Colon (tissue), 2 donors: ENCODE results near the gene SPTLC2.
"Not testable (repeated sequence)": the region's sequence is repeated elsewhere in the genome, so short reads cannot be mapped to it uniquely, and the experiment has no call there.

ENCODE experiments used
- FAIRE-seq: peaks from 2 replicates; lab custom pipeline; 2012; peaks lifted over from hg19 to GRCh38; lab: Jason Lieb, UNC
- donor health status: control.
- donor health status: control.

Gene SPTLC2

DNA sequence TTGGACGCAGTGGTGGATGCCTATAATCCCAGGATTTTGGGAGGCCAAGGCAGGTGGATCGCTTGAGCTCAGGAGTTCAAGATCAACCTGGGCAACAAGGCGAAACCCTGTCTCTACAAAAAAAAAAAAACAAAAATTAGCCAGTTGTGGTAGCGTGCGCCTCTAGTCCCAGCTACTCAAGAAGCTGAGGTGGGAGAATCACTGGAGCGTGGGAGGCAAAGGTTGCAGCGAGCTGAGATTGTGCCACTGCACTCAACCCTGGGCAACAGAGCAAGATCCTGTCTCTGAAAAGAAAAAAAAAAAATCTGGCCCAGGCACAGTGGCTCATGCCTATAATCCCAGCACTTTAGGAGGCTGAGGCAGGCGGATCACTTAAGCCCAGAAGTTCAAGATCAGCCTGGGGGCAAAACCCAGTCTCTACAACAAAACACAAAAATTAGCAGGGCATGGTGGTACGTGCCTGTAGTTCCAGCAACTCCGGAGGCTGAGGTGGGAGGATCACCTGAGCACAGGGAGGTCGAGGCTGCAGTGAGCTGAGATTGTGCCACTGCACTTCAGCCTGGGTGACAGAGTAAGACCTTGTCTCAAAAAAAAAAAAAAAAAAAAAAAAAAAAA lies 27.9 kb downstream of the SPTLC2 start:
- FAIRE-seq, result not testable (repeated sequence)

DNA sequence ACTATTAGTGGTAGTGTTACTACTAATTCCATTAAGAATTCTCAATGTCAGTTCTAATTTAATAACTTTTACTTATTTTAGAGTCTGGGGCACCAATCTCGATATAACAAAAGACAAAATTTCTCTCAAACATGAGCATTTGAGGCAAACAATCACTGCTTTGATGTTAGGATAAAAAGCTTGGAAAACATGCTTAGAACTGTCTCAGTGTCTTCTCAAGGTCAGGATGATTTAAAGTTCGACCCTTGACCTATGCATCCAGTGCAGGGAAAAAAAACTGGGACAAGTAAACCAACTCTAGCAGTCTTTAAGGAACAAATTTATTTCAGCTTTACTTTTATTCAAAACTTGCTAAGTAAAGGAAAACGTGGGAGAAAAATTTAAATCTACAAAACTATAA lies 31.1 kb downstream of the SPTLC2 start:
- FAIRE-seq, result no peak

DNA sequence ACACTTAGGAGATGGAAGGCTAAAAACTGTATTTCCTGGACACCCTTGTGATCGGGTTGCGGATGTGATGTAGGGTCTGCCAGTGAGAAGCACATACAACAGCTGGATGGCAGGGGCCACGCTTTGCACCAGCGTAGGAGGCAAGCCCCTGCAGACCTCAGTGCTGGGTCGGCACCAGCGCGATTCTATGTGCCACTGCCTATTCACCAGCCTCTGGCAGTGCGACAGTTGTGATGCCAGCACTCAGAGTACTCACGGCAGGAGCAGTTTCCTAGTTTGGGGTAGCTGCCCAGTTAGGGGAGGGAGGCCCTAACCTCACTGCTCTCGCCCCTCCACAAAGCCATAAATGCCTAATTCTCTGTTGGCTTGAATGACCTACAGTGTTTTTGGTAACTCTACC lies 31.6 kb downstream of the SPTLC2 start:
- FAIRE-seq, result no peak

DNA sequence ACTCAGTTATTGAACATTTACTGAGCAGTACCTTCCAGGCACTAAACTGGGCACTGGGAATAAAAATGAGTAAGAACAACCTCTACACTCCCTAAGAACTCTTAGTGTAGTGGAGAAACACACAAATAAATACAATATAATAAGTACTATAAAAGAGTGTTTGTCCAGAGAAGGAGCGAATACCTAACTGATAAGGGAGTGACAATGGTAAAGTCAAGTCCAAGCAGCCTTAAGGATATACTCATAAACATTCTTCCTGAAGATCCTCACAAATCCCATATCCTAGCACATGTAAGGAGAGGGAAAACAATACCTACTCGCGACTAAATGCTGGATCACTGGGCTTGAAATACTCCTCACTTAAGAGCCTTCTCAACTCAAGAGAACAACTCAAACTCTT lies 32.8 kb downstream of the SPTLC2 start:
- no peak for FAIRE-seq

DNA sequence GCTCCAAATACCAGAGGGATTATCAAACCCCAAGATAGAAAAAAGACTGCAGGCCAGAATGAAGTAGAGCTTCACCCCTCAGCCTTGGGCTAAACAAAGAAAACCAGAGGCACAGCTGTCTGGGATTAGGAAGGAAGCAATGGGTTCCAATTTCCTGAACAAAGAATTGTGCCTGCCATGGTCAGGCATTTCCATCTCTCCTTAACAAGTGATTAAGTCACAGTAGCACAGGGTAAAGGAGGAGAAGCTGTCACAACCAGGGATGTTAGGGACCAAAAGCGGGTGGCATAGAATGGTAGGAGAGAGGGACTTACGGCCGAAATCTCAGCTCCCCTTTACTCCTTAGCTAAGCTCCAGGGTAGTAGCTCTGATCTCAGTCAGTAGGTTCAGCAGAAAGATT lies 33.9 kb downstream of the SPTLC2 start:
- FAIRE-seq, result no peak

DNA sequence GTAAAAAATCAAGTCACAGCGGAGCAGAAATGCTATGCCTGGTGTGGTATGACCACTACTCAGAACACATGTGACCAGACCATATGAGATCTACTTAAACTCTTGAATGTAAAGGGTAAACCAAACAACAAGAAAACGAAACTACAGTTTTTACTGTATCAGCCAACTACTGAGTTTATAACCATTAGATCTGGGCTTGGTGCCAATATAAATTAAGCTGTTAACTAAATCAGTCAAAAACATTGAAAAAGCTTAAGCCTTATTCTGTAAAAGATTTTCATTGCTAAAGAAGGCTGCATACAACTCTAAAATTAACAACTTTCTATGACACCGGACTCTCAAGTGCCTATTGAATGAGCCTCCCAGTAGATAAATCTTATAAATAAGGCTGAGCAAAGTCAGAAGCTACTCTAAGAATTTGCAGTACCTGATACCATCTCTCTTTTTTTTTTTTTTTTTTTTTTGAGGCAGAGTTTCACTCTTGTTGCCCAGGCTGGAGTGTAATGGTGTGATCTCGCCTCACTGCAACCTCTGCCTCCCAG lies 35.4 kb downstream of the SPTLC2 start:
- FAIRE-seq, result no peak

DNA sequence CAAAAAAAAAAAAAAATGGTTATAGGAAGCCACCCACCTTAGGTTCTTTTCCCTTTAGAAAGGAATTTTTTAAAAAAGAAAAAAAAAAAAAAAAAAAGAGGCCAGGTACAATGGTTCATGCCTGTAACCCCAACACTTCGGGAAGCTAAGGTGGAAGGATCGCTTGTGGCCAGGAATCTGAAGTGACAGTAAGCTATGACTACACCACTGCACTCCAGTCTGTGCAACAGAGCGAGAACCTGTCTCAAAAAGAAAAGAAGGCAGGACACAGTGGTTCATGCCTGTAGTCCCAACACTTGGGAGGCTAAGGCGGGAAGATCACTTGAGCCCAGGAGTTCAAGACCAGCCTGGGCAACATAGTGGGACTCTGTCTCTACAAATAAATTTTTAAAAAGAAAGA lies 36.0 kb downstream of the SPTLC2 start:
- no peak for FAIRE-seq

DNA sequence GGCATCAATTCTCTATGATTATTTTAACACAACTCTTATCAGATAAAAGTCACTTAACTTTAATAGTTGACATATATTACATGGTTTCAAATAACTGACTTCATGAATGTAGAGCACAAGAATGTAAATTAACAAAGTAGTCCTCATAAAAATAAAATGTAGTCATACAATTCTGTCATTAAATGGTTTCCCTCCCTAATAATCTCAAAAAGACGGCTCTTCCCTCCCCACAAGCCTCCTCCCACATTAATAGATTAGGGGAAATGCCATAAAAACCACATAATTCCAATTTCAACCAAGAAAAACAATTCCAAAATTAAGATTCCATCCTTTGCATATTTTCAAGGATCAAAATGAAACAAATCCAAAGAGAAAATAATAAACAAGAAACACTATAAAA lies 36.7 kb downstream of the SPTLC2 start:
- FAIRE-seq, result no peak

DNA sequence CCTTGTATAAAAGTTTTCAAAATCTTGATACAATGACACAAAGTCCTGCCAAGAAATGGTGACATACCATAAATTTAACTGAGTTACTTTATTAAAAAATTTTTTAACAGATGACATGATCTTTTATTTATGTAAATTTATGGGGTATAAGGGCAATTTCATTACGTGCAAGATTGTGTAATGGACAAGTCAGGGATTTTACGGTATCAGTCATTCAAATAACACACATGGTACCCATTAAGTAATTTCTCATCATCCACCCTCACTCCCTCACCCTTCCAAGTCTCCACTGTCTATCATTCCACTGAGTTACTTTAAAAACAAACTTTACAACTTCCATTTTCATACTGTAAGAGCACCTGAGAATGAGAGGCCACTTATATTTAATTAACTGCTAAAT lies 37.4 kb downstream of the SPTLC2 start:
- no peak for FAIRE-seq

DNA sequence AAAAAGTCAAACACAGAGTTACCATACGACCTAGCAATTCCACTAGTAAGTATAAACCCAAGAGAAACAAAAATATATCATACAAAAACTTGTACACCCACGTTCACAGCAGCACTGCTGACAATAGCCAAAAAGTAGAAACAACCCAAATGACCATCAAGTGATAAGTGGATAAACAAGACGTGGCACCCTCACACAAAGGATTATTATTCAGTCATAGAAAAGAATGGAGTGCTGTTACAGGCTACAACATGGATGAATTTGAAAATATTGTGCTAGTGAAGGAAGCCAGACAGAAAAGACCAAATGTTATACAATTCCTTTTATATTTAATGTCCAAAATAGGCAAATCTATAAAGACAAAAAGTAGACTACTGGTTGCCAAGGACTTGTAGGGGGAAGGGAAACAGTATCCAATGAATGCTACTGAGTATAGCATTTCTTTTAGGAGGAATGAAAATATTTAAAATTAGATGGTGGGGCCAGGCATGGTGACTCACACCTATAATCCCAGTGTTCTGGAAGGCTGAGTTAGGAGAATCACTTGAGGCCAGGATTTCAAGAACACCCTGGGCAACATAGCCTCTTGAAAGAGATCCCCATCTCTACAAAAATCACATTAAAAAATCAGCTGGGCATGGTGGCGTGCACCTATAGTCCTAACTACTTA lies 41.9 kb downstream of the SPTLC2 start:
- FAIRE-seq, result no peak

DNA sequence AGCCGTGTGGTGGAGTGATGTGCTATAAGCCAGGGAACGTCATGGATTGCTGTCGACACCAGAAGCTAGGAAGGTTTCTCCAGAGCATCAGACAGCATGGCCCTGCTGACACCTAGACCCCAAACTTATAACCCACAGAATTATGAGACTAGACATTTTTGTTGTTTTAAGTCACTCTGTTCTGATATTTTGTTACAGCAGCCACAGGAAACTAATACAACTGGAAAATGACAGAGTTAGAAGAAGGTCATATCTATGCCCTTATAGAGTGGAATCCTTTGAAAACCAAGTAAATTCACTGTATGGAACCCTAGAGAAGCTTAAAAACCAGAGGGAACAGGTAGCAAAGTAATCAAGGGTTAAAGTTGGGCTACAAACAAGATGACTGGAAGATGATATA lies 42.5 kb downstream of the SPTLC2 start:
- FAIRE-seq, result no peak

DNA sequence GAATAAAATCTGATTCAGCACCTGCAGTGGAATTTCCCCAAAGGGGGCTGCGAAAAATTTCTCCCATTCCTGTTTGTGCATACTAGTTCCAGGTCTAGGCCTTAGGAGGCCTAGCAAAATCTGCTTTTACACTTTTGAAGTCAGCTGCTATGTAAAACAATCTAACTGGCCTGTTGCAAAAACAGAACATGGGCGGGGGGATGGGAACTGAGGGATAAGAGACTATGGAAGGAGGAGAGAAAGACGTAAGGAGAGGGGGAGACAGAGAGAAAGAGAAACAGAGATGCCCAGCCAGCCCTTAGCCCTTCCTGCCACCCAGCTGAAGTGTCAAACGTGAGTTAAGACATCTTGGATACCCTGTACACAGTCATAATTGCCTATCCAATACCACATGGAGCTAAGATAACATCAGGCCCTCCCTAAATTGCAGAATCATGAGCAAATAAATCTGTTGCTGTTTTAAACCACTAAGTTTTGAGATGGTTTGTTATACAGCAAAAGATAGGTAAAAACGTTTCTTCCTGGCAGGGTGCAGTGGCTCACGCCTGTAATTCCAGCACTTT lies 45.6 kb downstream of the SPTLC2 start:
- no peak for FAIRE-seq

DNA sequence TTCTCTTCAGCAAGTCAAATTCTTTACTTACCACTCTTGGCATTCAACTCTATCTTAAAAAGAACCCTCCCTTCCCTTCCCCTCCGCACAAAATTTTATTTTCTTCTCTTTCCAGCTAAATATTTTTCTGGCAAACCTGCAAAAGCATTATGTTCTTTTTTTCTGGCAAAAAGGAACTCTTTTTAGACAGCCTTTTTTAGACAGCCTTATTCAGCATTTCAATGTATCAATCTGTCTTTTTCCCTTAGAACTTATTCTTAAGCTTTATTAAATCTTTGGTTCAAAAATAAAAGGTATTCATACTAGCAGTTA lies 50.5 kb downstream of the SPTLC2 start:
- no peak for FAIRE-seq

DNA sequence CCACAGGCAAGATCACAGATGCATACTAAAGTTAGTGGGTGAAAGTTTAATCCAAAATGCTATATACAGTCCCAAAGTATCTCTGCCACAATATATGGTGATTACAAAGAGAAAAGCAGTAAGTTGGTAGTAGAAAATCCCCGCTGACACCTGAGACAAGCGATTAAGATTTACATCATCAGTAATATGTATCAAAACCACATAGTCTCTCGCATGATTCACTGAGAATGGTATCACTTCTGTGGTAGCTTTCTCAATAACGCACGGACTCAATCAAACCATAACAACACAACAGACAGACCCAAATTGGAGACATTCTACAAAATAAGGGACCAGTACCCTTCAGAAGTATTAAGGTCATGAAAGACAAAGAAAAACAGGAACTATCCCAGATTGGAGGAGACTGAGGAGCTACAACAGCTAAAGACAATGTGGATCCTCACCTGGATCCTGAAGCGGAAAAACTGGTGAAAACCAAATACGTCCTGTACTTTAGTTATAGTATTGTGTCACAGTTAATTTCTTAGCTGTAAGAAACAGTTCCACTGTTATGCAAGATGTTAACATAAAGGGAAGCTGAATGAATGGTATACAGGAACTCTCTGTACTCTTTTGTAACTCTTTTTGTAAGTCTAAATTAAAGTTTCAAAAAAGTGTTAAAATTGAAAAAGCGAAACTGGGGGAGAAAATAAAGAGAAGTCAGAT lies 51.0 kb downstream of the SPTLC2 start:
- no peak for FAIRE-seq

DNA sequence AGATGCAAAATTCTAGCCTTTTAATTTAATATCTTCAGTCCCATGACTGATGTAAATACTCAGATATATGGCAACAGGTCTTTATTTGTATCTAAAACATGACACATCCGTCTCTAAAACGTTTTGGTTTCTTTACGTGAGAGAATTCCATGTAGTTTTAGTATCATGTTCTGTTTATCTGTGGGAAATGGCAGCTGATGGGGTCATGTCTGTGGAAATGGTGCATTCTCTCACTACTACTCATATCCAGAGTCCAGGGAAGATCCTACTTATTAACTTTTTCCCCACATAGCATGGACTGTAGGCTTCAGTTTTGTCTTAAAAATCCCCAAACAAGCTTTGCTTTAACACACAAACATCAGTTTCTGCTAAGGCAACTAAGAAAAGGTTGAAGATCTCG lies 53.8 kb downstream of the SPTLC2 start:
- no peak for FAIRE-seq

DNA sequence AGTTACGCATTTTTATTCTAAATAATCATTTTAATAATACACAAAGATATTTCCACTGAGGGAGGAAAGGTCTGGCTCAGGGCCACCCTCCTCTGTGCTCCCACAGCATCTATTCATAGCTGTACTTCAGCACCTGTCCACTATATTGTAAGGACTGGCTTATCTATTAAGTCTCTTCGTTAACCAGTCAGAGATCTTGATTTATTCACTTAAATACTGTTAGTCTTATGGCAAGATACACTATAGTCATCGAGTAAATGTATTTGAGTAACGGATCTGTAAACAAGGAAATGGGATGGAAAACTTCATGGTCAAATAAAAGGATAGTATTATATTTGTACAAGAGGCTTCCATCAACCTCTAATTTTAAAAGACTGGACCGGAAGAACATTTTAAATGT lies 54.6 kb downstream of the SPTLC2 start:
- FAIRE-seq, result no peak

DNA sequence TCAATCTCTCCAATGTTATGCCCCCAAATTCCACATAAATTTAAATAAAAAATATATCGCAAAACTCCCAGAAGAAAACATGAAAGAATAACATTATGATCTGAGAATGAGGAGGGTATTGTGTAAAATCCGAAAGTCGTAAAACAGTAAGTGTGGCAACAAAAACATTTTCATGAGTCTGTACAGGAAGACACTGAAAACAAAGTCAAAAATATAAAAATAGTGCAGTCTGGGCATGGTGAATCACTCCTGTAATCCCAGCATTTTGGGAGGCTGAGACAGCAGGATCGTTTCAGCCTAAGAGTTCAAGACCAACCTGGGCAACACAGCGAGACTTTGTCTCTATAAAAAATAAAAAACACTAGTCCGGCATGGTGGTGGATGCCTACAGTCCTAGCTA lies 57.1 kb downstream of the SPTLC2 start:
- FAIRE-seq, result no peak

DNA sequence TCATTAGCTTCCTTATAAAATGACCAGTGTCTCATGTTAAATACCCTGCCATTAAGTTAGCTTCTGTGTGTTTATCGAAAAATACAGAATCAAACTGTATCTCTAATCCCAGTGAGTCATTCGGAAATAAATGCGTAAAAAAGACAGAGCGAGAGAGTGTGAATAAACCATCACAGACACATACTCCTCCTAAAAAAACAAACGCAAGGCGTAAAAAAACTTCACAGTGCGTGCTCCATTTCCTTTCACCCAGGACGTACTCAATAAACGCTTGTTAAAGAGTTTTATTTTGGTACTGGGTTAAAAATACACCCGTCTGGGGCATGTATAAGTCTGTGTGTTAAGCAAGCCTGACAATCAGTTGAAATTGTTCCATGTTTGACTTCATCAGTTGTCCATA lies 59.0 kb downstream of the SPTLC2 start:
- FAIRE-seq, result no peak

DNA sequence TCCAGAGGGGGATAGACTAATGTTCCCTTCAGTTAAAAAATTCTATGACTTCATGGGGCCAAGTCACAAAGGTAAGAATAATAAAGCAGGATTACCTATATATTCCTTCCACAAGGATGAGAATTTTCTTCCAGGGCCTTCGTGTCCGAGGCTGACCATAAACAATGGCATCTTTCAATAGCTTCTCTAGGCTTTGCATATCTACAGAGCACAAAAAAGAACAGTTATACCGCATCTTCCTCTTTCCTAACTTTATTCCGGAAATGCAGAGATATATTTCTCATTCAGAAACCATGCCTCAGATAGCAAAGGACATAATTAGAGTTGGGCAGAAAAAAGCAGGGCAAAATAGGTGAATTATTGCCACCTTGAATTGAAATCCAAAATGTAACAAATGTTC lies 59.5 kb downstream of the SPTLC2 start:
- FAIRE-seq, result no peak

DNA sequence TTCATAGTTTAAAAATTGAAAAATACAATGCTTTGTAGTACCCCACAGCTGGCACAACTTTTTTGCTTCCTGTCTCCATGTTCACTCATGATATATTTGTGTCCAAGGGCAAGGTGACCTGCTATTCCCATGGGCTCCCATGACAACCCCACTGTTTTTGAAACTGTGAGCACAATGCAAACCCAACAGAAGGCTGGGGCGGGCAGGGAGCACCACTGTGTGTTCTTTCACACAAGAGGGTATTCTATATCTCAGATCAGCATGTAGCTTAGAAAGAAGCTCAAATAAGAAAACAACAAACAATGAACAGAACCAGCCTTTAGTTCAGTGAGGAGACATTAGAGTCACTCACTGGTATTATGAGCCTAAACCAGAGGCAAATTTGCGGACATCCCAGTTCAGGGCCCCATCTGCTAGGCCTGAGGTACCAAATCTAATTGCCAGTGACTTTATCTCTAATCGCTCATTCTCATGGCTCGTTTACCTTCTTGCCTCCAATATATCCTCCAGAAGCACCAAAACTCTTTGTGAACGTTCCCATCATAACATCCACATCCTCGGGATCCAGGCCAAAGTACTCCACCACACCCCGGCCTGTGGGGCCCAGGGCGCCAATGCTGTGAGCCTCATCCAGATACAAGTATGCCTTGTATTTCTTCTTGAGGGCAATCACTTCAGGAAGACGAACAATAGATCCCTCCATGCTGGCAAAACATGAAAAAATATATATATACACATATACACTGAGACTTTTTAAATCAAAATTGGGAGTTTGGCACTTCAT lies 61.4 kb downstream of the SPTLC2 start:
- no peak for FAIRE-seq

DNA sequence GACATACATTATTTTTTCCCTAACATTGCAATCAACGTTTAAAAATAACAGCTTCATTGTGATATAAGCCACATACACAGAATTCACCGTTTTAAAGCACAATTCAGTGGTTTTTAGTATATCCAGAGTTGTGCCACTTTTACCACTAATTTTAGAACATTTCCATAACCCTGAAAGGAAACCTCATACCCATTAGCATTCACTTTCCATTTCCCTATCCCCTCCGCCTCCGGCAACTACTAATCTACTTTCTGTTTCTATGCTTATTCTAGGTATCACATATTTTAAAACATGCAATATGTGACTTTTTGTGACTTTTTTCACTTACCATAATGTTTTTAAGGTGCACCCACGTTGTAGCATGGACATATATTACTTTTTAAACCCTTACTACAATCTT lies 62.2 kb downstream of the SPTLC2 start:
- no peak for FAIRE-seq

DNA sequence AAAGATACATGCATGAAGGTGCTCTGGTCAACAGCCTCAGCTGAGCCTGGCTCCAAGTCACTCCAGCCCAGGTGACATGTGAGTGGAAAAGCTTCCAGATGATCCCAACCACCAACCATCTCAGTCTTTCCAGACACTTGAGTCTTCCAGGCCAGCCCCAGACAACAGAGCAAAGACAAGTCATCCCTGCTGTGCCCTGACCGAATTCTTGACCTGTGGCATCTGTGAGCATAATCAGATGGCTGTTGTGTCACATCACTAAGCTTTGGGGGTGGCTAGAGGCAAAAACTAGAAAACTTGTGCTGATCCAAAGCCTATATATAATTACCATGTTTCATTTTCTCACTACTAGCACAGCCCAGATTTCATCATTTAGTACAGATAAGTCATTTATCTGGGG lies 67.0 kb downstream of the SPTLC2 start:
- no peak for FAIRE-seq
